ENCODE data around the gene KANSL1. TPM values are rescaled to one million over a fixed set of nuclear protein-coding genes. Genes with fewer than 3 reads are reported as not detected.
"Not testable (repeated sequence)": the region's sequence is repeated elsewhere in the genome, so short reads cannot be mapped to it uniquely, and the experiment has no call there.

The KANSL1 gene
- total and polyA plus RNA-seq, 8 donors, result 24.6 to 86.6 (median 48.2) TPM

GRCh38 chr17:46120078-46120477, 73.2 kb downstream of the KANSL1 start:
- peaks cover 21 to 63% (median 56%) of the 10 kb centered on the region in 3 donors for H3K4me1 ChIP-seq
- DNase-seq (no peak), ATAC-seq (no peak), FAIRE-seq (no peak)
- no peaks in the 10 kb centered on the region for H3K27me3 ChIP-seq
- intact Hi-C loops (cut with DNase I), result loop anchor here in 1 of 3 donors (10.0 kb wide), 1 partner anchor 65 kb away; no protein-coding TSS in a partner anchor
- H3K9me3 ChIP-seq, result no peaks in the 10 kb centered on the region
- no peak for TF ChIP-seq CTCF (IDR thresholded peaks at IDR 0.05)
- no peaks in the 10 kb centered on the region for H3K36me3 ChIP-seq
- H3K4me3 ChIP-seq, result no peak overlapping the region
- H3K27ac ChIP-seq, result no peak overlapping the region

- Histone ChIP-seq H3K36me3 (no peaks in the 10 kb centered on the region), H3K27ac (no peak overlapping the region), H3K27me3 (no peaks in the 10 kb centered on the region), H3K4me3 (no peak overlapping the region), H3K4me1 (peaks cover 18 to 63% (median 55%) of the 10 kb centered on the region in 3 donors), H3K9me3 (no peaks in the 10 kb centered on the region)
- DNase-seq, result no peak
- WGBS, 2 donors, result 92% methylated on average over 5 of the region's 5 CpGs
- intact Hi-C loops (cut with DNase I), result loop anchor here in 2 of 3 donors (10.0 kb wide), 1 partner anchor 46 kb away; no protein-coding TSS in a partner anchor
- no peak for FAIRE-seq
- TF ChIP-seq CTCF (IDR thresholded peaks at IDR 0.05), result no peak
- ATAC-seq, result no peak
These were observed 74.3 kb downstream of the KANSL1 start for GRCh38 chr17:46118964-46119363.

GRCh38 chr17:46117850-46118696, 75.2 kb downstream of the KANSL1 start:
- no peaks in the 10 kb centered on the region for H3K36me3 ChIP-seq
- FAIRE-seq (no peak), ATAC-seq (peak; percentile 41 to 72 (median 52)), DNase-seq (no peak)
- TF ChIP-seq CTCF (IDR thresholded peaks at IDR 0.05), result no peak
- no peak overlapping the region for H3K4me3 ChIP-seq
- 11 to 20% methylated on average over 5 of the region's 5 CpGs for WGBS, 2 donors
- peaks cover 21 to 57% (median 55%) of the 10 kb centered on the region in 3 donors for H3K4me1 ChIP-seq
- H3K27me3 ChIP-seq, result no peaks in the 10 kb centered on the region
- intact Hi-C loops (cut with DNase I), result loop anchor here in 2 of 3 donors (10.0 kb wide), 1 partner anchor 47 kb away; no protein-coding TSS in a partner anchor
- no peaks in the 10 kb centered on the region for H3K9me3 ChIP-seq
- peak overlapping the region in 1 of 4 donors; percentile 13 for H3K27ac ChIP-seq

GRCh38 chr17:46117117-46117516, 76.1 kb downstream of the KANSL1 start:
- H3K4me3 ChIP-seq, result no peak overlapping the region
- no peaks in the 10 kb centered on the region for H3K9me3 ChIP-seq
- ATAC-seq, result peak in 2 of 4 donors; percentile 5 to 18
- TF ChIP-seq CTCF (IDR thresholded peaks at IDR 0.05), result no peak
- H3K27me3 ChIP-seq, result no peaks in the 10 kb centered on the region
- peaks cover 21 to 52% (median 50%) of the 10 kb centered on the region in 3 donors for H3K4me1 ChIP-seq
- 55 to 56% methylated on average over 3 of the region's 3 CpGs for WGBS, 2 donors
- H3K36me3 ChIP-seq, result no peaks in the 10 kb centered on the region
- no peak for DNase-seq
- intact Hi-C loops (cut with DNase I), result loop anchor here in 2 of 3 donors (10.0 kb wide), 1 partner anchor 48 kb away; no protein-coding TSS in a partner anchor
- FAIRE-seq, result no peak
- H3K27ac ChIP-seq, result no peak overlapping the region

GRCh38 chr17:46115699-46116098, 77.5 kb downstream of the KANSL1 start:
- H3K36me3 ChIP-seq, result no peaks in the 10 kb centered on the region
- FAIRE-seq (no peak), DNase-seq (no peak), ATAC-seq (no peak)
- no peaks in the 10 kb centered on the region for H3K9me3 ChIP-seq
- peaks cover 16 to 44% (median 42%) of the 10 kb centered on the region in 3 donors for H3K4me1 ChIP-seq
- H3K27me3 ChIP-seq, result no peaks in the 10 kb centered on the region
- no peak overlapping the region for H3K4me3 ChIP-seq
- H3K27ac ChIP-seq, result no peak overlapping the region
- 57% methylated on average over 6 of the region's 6 CpGs for WGBS, 2 donors
- TF ChIP-seq CTCF (IDR thresholded peaks at IDR 0.05), result no peak
- intact Hi-C loops (cut with DNase I), result loop anchor here in 2 of 3 donors (10.0 kb wide), 1 partner anchor 49 kb away; no protein-coding TSS in a partner anchor

GRCh38 chr17:46111236-46111635, 82.0 kb downstream of the KANSL1 start:
- FAIRE-seq, result not testable (repeated sequence)
- peaks cover 23 to 49% (median 47%) of the 10 kb centered on the region in 3 donors for H3K4me1 ChIP-seq

More at GRCh38 chr17:46111236-46111635, 82.0 kb downstream of the KANSL1 start:
- H3K4me3 ChIP-seq, H3K27ac ChIP-seq, DNase-seq, H3K36me3 ChIP-seq, H3K9me3 ChIP-seq, H3K27me3 ChIP-seq, ATAC-seq: not testable (repeated sequence)
- intact Hi-C loops (cut with DNase I), result loop anchor here in 2 of 3 donors (10.0 kb wide), 1 partner anchor 54 kb away; no protein-coding TSS in a partner anchor
- 91 to 92% methylated on average over 11 of the region's 11 CpGs for WGBS, 2 donors

Measured in pancreas (tissue), 10 donors.